Measurements from ENCODE around the gene GLP2R.

Gene GLP2R

DNA sequence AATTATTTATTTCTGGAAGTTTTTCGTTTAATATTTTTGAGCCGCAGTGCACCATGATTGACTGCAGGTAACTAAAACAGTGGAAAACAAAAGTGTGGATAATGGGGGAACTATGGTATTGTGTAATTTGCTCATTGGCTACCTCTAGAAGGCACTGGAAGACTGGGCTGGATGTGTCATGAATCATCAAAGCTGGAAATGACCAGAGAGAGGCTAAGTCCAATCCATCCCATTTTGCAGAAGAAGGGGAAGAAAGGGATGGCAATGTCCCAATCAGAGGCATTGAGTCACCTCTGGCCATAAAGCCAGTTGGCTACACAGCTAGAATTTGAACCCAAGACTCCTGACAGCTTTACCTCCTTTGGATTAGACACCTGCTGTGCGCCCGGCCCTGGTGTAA lies 29.3 kb downstream of the GLP2R start:
- no peak for TF ChIP-seq ZFX (IDR thresholded peaks at IDR 0.05)
- TF ChIP-seq, protein P1, sequence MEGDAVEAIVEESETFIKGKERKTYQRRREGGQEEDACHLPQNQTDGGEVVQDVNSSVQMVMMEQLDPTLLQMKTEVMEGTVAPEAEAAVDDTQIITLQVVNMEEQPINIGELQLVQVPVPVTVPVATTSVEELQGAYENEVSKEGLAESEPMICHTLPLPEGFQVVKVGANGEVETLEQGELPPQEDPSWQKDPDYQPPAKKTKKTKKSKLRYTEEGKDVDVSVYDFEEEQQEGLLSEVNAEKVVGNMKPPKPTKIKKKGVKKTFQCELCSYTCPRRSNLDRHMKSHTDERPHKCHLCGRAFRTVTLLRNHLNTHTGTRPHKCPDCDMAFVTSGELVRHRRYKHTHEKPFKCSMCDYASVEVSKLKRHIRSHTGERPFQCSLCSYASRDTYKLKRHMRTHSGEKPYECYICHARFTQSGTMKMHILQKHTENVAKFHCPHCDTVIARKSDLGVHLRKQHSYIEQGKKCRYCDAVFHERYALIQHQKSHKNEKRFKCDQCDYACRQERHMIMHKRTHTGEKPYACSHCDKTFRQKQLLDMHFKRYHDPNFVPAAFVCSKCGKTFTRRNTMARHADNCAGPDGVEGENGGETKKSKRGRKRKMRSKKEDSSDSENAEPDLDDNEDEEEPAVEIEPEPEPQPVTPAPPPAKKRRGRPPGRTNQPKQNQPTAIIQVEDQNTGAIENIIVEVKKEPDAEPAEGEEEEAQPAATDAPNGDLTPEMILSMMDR (conservative IDR thresholded peaks at IDR 0.05): no peak
- H3K27ac ChIP-seq: no peak overlapping the region

DNA sequence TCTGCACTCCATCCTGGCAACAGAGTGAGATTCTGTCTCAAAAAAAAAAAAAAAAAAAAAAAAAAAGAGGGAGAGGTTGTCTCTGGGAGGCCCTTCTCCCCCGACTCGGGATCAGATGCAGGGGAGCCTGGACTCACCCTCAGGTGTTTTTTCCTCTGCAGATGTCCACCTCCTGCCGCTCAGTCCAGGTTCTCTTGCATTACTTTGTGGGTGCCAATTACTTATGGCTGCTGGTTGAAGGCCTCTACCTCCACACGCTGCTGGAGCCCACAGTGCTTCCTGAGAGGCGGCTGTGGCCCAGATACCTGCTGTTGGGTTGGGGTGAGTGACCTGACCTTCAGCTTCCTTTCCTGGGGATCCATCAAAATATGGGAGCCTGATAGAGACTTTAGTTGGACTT lies 34.1 kb downstream of the GLP2R start:
- H3K27ac ChIP-seq: no peak overlapping the region
- TF ChIP-seq ZFX (IDR thresholded peaks at IDR 0.05): no peak
- TF ChIP-seq, protein P1 (conservative IDR thresholded peaks at IDR 0.05): no peak

DNA sequence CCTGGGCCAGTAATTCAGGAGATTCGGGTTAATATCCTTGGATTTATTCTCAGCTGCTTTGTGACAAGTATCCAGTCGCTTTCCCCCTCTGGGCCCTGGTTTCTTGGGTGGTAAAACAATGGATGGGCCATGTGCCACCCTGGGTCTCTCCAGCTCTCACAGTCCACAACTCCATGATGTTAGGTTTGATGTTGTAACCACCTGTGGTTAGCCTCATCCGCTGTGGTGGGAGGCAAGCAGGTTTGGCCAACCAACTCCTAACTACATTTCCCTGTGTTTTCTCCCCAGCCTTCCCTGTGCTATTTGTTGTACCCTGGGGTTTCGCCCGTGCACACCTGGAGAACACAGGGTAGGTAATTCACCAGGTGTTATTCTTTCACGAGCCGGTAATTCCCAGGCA lies 35.1 kb downstream of the GLP2R start:
- TF ChIP-seq, protein P1 (conservative IDR thresholded peaks at IDR 0.05): no peak
- no peak for TF ChIP-seq ZFX (IDR thresholded peaks at IDR 0.05)
- H3K27ac ChIP-seq: no peak overlapping the region

DNA sequence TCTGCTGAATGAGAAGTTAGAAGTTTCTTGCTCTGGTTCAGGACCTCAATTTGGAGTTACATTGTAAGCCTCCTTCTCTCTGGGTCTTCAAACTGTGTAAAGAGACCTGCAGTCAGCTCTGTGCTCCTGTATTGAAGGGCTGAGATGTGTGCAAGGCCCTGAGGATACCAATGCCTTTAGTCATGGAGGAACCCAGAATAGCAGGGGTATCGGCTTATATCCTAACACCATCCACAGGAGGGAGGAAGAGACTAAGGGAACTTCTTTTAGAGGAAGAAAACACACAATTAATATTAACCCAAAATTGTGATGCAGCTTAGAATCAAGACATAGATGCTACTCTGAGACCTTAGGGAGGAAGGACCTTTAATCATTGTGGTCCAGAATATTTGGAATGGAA lies 36.5 kb downstream of the GLP2R start:
- H3K27ac ChIP-seq: no peak overlapping the region
- TF ChIP-seq ZFX (IDR thresholded peaks at IDR 0.05): no peak
- TF ChIP-seq, protein P1 (conservative IDR thresholded peaks at IDR 0.05): no peak

DNA sequence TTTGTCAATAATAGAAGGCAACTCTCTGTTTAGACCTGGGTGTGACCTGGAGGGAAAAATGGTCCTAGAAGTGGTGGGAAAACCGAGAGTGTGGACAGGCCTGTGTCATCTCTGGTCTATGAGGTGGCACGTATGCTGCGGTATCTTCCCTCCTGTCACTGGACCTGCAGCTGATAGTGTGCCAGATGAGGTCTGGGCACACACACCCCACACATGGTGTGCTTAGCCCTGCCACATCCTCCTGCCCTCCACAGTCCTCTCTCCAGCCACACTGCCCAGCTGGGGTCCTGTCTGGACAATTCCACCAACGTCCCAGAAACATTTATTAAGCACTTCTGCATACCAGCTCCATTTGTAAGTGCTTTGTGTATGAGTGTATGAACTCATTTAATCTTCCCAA lies 37.2 kb downstream of the GLP2R start:
- no peak overlapping the region for H3K27ac ChIP-seq
- TF ChIP-seq, protein P1 (conservative IDR thresholded peaks at IDR 0.05): no peak
- no peak for TF ChIP-seq ZFX (IDR thresholded peaks at IDR 0.05)

DNA sequence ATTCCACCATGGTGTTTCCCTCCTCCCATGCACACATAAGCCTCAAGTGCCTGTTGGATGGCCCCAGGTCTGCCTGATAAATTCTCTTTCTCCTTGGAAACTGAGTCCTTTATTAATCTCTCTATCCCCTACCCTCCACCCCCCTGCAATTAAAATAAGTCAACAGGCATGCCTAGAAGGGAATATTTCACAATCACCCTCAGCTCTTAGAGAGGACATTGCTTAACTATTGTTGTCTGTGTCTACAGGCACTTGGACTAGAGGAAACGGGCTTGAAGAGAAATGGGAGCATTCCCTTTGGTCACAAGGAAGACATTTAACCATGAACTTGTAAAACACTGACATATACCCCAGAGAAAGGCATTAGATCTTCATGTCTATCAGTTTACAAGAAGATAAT lies 39.9 kb downstream of the GLP2R start:
- H3K27ac ChIP-seq: no peak overlapping the region
- TF ChIP-seq ZFX (IDR thresholded peaks at IDR 0.05): no peak
- TF ChIP-seq, protein P1 (conservative IDR thresholded peaks at IDR 0.05): no peak

DNA sequence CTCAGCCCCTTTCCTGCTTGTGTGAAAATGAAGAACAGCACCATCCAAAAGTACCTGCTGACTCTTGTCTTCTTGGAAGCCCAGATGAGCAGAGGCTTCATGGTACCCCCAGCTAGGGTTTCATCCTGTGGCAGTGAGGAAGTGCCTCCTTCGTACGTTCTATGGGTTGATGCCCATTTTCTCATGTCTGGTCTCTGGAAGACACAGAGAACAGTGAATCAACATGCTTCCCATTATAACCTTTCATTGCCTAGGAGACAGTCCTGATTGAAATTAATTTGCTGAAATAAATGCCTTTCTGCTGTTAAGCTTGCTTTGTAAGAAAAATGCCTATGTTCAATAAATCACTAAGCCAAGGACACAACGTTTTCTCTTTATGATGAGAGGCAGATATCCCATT lies 42.8 kb downstream of the GLP2R start:
- TF ChIP-seq ZFX (IDR thresholded peaks at IDR 0.05): no peak
- TF ChIP-seq, protein P1 (conservative IDR thresholded peaks at IDR 0.05): no peak
- H3K27ac ChIP-seq: no peak overlapping the region

Data from C4-2B (cell line).